Spleen (tissue), 7 donors: ENCODE measurements around the gene TES.
A peak's percentile ranks its signal among the peaks of the same experiment; 100 is the strongest.

ENCODE experiments used
- CTCF ChIP-seq, 11 experiments: fragments of 200-600 bp in 7 of 11; fragments of 450-650 bp in 4 of 11; sonication (generic) in 4 of 11; IDR thresholded peaks in 8 of 11; conservative IDR thresholded peaks in 3 of 11; 1 replicate in 7 of 11; 2 replicates in 4 of 11; pipeline versions ENCODE4 v1.4.0 to v1.8.0; 2016 to 2021; ENCODE audit warnings: antibody characterized with exemption in 11 of 11, inconsistent platforms in 4 of 11, mild to moderate bottlenecking in 1 of 11
- POLR2A ChIP-seq, 3 donors: fragments of 450-650 bp; IDR thresholded peaks; one replicate each; pipeline ENCODE4 v1.5.1; 2017; ENCODE audit warnings: antibody characterized with exemption in 3 of 3, mild to moderate bottlenecking in 1 of 3
- POLR2AphosphoS5 ChIP-seq, 3 donors: sonication (generic); formaldehyde crosslinking; IDR thresholded peaks; one replicate each; pipeline ENCODE4 v1.5.1; 2017; ENCODE audit warnings: antibody characterized with exemption in 3 of 3
- donor health status: DM: no; HTN: no; CAD: no; lungs with moderate emphysema.
- donor health status: DM: no; HTN: no; CAD: no.
- donor health status: DM: no; HTN: no; CAD: no.

GRCh38 chr7:116258734-116259133 is 48.4 kb downstream of the TES start:
- TF ChIP-seq POLR2A (IDR thresholded peaks at IDR 0.05) (no peak), CTCF (IDR thresholded peaks at IDR 0.05 in 8 of 11, conservative IDR thresholded peaks at IDR 0.05 in 3 of 11) (peak; percentile 50 to 86 (median 75)), POLR2AphosphoS5 (IDR thresholded peaks at IDR 0.05) (no peak)
